ENCODE results near the gene SERPINE1.

GRCh38 chr7:101096957-101097347 is 30.0 kb upstream of the SERPINE1 start:
- no peak for TF ChIP-seq CTCF (IDR thresholded peaks at IDR 0.05)
- TF ChIP-seq POLR2A (IDR thresholded peaks at IDR 0.05), result no peak

Measured in lower leg skin (tissue), 3 donors.